SK-N-DZ (cell line): ENCODE results near the gene CELF5.
A peak's percentile ranks its signal among the peaks of the same experiment; 100 is the strongest.

Experiments
- DNase-seq: peaks from one replicate; pipeline ENCODE4 v3.0.0-alpha.2; 2015; ENCODE audit warnings: low spot score

CELF5 gene

DNA sequence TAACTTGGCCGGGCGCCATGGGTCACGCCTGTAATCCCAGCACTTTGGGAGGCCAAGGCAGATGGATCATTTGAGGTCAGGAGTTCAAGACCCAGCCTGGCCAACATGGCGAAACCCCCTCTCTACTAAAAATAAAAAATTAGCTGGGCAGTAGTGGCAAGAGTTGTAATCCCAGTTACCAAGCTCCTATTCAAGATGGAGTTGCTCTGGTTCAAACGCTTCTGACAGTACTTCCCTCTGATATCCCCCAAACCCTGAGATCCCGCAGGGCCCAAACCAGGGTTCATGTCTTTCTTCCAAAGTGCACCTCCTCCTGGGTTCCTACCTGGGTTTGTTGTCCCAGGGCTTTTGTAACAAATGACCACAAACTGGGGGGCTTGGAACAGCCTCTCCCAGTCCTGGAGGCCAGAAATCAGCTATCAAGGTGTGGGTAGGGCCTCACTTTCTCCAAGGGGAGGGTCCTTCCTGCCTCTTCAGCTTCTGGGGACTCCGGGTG, 13.7 kb downstream of the CELF5 start:
- DNase-seq = no peak

- DNase-seq = no peak
Observed at GRCh38 chr19:3239367-3239766, 14.9 kb downstream of the CELF5 start.

DNA sequence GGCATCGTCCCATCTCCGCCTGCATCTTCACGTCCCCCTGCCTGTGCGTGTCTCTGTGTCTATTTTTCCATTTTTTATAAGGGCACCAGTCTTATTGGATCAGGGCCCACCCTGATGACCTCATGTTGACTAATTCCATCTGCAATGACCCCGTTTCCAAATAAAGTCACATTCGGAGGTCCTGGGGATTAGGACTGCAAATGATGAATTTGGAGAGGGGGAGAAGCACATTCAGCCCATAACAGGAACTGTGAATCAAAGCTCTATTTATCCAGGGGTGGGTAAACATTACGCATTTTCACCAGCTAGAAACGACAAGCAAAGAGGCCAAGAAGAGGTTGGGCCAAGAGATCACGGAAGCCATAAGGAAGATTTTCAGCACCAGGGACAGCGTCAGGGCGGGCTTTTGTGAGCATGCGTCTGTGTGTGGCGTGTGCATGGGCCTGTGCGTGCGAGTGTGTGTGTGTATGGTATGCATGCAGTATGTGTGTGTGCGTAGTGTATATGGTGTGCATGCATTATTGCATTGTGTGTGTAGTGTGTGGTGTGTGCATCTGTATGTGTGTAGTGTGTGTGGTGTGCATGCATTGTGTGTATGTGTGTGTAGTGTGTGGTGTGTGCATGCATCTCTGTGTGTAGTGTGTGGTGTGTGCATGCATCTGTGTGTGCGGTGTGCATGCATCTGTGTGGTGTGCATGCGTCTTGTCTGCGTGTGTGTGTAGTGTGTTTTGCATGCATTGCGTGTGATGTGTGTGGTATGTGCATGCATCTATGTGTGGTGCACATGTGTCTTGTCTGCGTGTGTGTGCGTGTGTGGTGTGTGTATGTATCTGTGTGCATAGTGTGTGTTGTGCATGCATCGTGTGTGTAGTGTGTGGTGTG, 19.6 kb downstream of the CELF5 start:
- no peak for DNase-seq

DNA sequence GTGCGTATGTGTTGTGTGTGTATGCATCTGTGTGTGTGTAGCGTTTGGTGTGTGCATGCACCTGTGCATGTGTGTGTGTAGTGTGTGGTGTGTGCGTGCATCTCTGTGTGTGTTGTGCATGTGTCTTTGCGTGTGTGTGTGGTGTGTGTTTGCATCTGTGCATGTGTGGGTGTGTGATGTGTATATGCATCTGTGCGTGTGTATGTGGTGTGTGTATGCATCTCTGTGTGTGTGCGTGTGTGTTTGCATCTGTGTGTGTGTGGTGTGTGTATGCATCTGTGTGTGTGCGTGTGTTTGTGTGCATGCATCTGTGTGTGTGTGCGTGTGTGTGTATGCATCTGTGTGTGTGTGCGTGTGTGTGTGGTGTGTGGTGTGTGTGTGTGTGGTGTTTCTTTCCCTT, 20.6 kb downstream of the CELF5 start:
- DNase-seq = no peak

DNA sequence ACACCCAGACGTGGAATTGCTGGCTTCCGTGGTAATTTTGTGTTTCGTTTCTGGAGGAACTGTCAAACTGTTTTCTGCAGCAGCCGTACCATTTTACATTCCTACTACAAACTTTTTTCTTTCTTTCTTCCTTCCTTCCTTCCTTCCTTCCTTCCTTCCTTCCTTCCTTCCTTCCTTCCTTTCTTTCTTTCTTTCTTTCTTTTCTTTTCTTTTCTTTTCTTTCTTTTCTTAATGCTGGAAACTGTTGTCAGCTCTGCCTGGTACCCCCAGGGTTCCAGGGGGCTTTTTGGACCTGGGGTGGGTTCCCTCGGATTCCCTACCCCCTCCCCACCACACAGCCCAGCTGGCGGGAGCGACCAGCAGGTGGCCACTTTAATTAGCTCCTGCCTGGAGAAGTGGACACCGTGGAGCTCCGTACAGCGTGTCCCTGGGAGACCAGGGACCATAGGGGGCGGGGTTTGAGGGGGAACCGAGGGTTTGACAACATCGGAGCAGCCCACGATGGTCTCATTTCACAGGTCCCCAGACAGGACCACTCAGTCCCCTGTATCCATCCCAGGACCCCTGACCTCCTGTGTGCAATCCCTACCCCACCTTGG, 24.4 kb downstream of the CELF5 start:
- no peak for DNase-seq

DNA sequence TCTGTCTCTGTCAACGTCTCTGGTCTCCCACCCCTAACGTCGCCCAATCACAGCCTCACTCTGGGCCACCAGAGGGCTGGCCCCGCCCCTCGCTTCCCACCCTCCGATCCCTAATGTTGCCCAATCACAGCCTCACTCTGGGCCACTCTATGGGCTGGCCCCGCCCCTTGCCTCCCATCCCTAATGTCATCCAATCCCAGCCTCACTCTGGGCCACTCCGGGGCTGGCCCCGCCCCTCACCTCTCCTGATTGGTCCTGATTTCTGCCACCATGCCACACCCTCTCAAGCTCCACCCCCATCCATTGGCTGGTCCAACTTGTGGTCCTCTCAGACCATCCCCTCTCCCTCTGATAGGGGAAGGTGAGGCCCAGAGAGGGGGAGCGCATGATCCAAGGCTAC, 24.9 kb downstream of the CELF5 start:
- peak; percentile 27 for DNase-seq

DNA sequence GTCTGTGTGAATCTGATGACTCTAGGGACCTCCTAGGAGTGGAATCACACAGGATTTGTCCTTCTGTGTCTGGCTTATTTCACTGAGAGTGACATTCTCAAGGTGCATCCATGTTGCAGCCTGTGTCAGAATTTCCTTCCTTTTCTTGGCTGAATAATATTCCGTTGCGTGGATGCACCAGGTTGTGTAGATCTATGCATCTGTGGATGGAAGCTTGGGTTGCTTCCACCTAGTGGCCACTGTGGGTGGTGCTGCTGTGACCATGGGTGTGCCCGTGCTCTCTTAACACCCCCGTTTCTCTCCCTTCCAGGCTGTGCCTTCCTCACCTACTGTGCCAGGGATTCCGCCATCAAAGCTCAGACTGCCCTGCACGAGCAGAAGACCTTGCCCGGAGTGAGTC, 26.2 kb downstream of the CELF5 start:
- no peak for DNase-seq

- DNase-seq = no peak
Observed at GRCh38 chr19:3251229-3251628, 26.8 kb downstream of the CELF5 start.

DNA sequence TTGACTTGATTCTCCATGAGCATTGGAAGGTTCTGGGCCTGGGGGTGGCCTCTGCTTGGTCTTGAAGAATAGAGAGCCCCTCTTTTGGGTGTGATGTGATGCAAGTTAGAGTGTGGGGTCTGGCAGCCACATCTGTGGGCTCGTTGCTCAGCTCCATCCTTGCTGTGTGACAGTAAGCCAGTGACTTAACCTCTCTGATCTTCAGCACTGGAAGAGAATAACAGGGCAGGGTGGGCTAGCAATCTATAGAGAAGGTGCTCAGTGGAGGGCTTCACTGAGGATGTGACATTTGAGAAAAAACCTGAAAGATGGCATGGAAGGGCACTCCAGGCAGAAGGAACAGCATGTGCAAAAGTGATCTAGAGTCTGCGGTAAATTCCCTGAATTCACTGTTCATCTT, 28.2 kb downstream of the CELF5 start:
- DNase-seq = no peak

- no peak for DNase-seq
Observed at GRCh38 chr19:3253270-3253669, 28.8 kb downstream of the CELF5 start.

GRCh38 chr19:3254520-3254919, 30.1 kb downstream of the CELF5 start:
- DNase-seq = no peak

GRCh38 chr19:3257071-3257470, 32.6 kb downstream of the CELF5 start:
- no peak for DNase-seq

DNA sequence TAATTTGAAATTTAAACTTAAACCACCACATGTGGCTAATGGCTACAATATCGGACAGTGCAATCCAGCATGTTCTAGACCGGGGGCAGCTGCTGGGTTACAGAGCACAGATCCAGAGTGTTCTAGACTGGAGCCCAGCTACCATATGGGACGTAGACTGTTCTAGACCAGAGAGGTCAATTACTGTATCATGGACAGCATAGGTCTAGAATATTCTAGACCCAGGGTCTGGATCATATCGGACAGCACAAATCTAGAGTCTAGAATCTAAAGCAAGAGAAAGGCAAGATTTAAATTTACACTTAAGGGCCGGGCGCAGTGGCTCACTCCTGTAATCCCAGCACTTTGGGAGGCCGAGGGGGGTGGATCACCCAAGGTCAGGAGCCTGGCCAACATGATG, 37.9 kb downstream of the CELF5 start:
- no peak for DNase-seq

DNA sequence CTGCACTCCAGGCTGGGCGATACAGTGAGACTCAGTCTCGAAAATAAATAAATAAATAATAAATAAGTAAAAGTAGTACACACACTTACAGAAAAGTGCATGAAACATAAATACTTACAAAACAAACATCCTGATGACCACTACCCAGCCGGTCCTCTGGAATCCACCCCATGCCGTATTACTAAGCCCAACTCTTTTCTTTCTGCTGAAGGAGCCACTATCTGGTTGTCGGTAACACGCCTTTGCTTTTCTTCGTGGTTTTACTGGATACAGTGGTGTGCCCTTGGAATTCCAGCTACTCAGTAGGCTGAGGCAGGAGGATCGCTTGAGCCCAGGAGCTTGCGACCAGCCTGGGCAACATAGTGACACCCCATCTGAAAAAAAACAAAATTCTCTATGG, 39.4 kb downstream of the CELF5 start:
- DNase-seq = no peak

GRCh38 chr19:3265432-3265831, 41.0 kb downstream of the CELF5 start:
- no peak for DNase-seq

DNA sequence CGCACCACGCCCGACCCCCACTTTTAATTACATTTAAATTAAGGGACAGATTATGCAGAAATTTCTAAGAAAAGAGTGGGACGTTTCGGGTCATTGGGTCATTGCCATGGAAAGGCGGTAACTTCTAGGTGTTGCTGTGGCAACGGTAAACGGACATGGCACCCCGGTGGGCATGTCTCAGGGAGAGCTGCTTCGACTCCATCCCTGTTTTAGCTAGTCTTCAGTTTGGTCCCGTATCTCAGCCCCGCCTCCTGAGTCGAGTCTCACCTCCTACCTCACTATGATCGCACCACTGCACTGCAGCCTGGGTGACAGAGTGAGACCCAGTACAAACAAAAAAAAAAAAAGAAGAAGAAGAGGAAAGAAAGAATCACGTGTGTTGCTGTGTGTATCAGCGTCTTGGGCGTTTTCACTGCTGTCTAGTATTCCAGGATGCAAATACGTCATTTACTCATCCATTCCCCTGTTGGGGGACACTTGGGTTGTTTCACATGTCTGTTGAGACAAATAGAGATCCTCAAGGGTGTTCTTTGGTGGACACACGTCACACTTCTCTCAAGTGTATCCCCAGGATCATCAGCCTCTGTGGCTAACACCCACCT, 41.7 kb downstream of the CELF5 start:
- DNase-seq = no peak

DNA sequence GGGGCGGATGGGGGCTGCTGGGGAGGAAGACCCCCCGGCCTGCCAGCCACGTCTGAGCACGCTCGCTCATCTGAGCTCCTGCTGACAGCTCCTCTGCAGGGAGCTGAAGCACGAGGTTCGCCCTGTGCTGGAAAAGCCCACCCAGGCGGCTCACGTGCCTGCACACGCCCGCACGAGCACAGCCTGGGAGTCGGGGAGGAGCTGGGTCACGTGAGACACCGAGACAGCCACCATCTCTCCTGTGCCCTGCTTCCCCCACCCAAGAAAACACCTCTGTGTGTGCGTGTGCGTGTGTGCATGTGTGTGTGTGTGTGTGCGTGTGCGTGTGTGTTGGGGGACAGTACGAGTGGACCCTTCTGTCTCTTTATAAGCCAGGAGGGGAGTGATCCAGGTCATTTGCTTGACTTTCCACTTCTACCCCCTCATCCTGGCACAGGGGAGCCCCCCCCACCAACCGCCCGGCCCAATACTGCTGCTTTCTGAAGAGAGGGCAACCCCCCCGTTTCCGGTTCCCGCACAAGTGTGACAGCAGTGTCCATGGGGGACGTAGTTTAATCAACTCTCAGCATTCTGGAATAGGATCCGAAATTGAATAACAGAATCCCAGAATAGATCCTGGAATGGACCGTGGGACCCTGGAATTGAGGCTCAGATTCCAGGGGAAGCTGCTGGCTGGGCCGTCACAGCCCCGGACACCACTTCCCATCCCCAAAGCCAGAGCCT, 42.5 kb downstream of the CELF5 start:
- DNase-seq = no peak

DNA sequence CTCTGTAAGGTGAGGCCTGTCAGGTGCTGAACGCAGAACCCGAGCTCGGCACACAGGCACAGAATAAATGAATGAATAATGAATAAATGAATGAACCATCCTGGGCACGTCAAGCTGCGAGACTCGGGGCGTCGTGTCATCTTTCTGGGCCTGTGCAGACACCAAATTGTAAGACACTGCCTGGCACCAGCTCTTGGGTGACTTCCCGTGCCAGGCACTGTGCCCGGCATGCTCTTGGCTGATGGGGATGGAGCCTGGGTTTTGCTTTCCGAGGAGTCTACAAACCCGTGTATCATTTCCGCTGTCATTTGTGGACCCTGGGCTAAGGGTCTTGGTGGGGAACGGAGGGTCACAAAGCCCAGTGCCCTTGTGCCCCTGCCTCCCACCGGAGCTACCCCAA, 43.9 kb downstream of the CELF5 start:
- DNase-seq = no peak

- no peak for DNase-seq
Observed at GRCh38 chr19:3268763-3269162, 44.3 kb downstream of the CELF5 start.

GRCh38 chr19:3269916-3270671, 45.6 kb downstream of the CELF5 start:
- DNase-seq = no peak

GRCh38 chr19:3270902-3271301, 46.4 kb downstream of the CELF5 start:
- DNase-seq = peak; percentile 88
